GM21576 (cell line): ENCODE data around the gene RFC3.
"Not testable (repeated sequence)": the region's sequence is repeated elsewhere in the genome, so short reads cannot be mapped to it uniquely, and the experiment has no call there.

Experiments used
- ATAC-seq: cut with Tn5 transposase; IDR thresholded peaks from one replicate; pipeline ENCODE4 v1.9.1; 2021; ENCODE audit warnings: mild to moderate bottlenecking, moderate library complexity; ENCODE audit not compliant: unreplicated experiment

Gene RFC3, protein sequence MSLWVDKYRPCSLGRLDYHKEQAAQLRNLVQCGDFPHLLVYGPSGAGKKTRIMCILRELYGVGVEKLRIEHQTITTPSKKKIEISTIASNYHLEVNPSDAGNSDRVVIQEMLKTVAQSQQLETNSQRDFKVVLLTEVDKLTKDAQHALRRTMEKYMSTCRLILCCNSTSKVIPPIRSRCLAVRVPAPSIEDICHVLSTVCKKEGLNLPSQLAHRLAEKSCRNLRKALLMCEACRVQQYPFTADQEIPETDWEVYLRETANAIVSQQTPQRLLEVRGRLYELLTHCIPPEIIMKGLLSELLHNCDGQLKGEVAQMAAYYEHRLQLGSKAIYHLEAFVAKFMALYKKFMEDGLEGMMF

DNA sequence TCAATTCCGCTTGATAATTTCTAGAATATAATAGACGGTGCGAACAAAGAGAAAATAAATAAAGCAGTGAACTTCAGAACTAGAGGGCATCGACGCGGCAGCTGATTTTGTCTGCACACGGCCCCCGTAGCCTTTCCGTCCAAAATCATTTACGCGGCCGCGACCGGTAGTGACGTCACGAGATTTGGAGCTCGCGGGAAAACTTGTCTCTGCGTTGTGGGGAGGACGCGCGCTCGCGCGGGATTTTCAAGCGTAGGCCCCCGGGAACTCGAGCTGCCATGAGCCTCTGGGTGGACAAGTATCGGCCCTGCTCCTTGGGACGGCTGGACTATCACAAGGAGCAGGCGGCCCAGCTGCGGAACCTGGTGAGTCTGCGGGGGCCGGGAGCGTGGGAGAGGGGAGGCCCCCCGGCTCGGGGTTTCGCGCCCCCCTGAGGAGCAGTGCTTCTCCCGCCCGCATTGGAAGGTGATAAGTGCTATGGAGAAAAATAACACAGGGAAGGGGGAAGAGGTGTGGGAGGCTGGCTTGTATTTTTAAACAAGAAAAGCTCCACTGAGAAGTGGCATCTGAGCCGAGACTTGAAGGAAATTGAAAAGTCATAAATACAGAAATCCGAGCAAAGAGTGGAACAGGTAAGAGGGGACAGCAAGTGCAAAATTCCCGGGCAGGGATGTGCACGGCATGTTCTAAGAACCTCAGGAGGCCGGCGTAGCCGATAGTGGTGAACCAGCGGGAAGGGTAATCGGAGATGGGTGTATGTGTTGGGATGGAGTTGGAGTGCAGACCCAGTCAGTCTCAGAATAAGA is at the start of gene RFC3:
TSS of gene RFC3 (plus strand) at position 249 of the 806 bp plus-strand sequence. CDS start at position 279, 30 bp downstream.
- ATAC-seq, result peak; percentile 93

DNA sequence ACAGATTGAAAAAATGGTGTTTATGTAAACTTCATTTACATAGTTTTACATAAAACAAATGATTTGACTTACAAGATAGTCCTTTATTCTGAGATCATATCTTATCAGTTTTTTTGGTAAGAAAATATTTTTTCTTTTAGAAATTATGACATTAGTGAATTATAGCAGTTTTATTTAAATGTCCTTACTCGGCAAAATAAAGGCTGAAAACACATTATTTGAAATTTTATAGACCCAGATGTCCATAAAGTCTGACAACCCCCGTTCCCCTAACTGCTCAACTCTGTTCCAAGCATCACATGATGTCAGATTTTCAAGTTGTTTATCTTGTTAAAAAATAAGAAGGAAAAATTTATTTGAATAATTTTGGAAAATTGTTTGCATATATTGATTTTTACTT is 46.7 kb upstream of the RFC3 start:
- no peak for ATAC-seq

DNA sequence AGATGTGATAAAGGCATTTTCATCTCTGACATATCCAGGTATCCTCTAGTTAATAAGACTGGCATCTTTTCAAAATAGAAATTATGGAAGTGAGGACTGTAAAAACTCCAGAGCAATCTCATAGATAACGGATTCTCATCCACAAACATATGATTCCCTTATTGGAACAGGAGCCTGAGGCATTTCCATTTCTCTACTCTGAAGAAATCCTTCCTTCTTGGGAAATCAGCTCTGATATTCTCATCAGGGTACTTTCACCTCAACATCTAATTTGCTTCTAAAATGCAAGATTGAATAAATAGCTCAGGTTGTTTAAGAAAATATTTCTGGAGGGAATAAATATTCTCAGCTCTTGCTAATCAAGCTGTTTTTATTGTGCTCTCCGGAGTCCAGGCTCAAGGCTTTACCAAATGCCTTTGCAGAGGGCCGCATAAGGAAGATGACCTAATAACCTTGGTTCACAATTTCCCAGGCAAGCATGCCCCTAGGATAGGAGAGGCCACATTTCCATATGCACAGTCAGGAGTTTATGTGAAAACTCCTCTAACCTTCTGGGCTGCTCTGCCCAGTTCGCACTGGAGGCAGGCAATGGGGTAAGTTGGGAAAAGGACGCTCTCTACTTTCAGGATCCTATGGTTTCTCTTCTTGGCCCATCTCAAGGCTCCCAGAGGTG is 44.0 kb upstream of the RFC3 start:
- no peak for ATAC-seq

DNA sequence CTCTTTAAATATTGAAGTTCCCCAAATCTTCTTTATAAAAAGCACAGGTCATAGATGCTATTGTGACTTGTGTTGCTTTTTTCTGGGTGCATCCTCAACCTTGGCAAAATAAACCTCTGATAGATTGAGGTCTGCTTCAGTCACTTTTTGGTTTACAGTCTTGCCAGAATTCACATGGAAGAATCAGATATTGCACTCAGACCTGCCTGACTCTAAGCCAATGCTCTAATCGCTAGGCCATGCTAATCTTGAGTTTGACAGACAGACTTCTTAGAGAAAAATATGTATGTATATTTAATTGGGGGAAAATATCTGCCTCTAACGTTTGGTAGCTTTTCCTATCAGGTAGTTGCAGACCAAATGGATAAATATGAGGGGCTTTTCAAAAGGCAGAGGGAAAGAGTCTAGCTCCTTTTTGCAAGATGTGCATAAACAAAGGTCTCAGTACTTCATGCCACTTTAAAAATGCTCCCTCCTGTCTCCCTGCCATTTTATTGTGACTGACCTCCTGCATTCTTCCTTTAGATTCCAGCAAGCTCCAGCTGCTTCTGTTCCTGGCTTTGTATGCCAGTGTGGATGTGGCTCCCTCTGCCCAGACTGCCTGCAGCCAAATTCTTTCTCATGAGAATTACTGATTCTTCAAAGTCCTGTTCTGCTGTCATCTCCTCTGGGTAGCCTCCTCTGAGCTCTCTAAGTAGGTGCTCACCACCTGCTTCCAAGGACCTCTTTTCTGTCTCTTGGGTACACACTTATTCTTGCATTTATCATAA is 42.4 kb upstream of the RFC3 start:
- no peak for ATAC-seq

DNA sequence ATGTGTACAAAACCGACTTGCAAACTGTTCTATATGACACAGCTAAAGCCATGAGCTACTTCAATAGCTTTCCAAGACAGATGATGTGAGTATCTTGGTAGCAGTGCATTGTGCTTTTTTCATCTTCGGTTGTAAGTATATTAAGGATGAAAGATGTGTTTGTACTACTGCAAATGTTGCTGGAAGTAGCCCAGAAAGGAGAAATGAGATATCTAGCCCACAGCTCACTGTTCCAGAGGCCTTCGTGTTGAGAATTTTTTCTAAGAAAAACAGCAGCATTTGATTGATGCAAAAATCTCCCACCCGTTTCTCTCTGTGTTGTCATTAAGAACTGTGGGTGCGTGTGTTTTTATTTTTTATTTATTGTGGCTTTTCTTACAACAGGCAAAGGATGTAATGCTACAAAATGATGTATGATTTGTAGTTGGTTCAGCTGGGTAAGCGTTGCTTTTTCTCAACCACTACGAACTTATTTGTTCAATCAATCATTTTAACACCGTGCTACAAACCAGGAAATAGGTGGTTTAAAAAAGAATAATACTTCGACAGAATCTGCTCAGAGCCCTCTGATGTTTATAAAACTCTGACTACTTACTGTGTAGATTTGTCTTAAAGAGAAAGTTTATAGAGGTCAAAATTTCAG is 41.6 kb upstream of the RFC3 start:
- no peak for ATAC-seq

DNA sequence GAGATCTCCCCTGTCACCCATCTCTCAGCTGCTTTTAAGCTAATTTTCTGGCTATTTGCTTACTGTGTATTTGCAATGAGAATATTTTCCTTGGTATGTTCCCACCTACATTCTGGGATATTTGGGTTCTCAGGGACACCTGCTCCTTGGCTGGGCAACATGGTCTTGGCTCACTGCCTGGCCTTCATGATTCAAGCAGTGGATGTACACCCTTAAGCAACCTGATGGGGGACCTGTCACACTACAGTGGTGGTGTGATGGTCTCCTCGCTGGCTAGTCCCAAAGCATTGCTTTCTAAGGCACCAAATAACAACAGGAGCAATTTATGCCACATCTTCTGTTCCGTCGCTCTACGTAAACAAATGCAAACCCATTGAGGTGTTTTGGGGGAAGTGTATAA is 35.3 kb upstream of the RFC3 start:
- ATAC-seq, result no peak

DNA sequence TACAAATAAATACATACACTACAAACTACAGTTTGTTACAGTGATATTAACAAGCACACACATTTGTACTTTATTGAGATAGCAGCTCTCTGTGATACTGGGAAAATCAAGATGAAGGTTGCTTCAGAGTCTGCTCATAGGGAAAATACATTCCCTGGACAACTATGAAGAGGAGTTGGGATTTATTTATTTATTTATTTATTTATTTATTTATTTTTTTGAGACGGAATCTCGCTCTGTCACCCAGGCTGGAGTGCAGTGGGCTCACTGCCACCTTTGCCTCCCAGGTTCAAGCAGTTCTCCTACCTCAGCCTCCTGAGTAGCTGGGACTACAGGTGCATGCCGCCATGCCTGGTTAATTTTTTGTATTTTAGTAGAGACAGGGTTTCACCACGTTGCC is 34.7 kb upstream of the RFC3 start:
- not testable (repeated sequence) for ATAC-seq

DNA sequence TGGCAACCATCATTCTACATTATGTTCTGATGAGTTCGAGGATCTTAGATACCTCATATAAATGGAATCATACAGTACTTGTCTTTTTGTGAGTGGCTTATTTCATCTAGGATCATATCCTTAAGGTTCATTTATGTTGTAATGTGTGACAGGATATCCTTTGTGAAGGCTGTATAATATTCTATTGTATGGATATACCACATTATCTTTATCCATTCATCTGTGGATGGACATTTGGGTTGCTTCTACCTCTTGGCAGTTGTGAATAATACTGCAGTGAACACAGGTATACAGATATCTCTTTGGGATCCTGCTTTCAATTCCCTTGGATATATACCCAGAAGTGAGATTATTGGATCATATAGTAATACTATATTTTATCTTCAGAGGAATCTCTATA is 33.2 kb upstream of the RFC3 start:
- no peak for ATAC-seq

DNA sequence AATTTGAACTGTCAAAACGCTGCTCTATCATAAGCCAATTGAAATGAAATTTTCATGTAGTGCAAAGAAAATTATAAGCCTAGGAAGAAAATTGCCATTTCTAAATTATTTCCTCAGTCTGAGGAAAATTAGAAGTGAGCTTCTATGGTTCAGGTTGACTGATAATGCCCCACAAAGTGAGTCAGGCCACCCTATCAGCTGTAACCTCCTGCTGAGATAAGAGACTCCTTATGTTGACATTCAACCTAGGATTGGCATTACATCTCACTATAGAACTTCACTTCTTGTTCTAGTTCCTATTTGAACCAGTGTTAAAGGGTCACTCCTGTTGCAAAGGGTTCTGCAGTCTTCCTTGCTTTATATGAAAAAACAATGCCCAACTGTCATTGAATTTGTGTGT is 32.6 kb upstream of the RFC3 start:
- ATAC-seq, result no peak

DNA sequence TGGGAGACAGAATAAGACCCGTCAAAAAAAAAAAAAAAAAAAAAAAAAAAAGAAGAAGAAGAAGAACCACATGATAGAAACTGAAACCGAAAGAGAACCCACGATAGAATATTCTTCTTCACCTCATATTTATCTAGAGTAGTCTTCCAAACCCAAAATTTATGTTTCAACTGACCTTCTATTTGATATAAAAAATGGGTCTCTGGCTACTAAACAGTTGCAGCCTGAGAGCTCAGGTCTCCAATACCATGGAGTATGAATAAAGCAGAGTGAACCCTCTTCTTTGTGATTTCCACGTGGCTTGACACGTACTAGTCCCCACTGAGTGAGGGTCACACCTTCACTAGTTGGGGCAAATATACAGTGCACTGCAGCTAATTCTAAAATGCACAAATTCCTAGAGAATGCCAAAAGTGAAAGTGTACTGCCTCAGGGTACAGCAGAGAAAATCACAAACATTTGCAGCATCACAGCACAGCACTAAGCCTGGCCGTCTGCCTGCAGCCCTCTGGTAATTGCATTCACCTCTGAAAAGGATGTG is 30.8 kb upstream of the RFC3 start:
- ATAC-seq, result peak; percentile 48

DNA sequence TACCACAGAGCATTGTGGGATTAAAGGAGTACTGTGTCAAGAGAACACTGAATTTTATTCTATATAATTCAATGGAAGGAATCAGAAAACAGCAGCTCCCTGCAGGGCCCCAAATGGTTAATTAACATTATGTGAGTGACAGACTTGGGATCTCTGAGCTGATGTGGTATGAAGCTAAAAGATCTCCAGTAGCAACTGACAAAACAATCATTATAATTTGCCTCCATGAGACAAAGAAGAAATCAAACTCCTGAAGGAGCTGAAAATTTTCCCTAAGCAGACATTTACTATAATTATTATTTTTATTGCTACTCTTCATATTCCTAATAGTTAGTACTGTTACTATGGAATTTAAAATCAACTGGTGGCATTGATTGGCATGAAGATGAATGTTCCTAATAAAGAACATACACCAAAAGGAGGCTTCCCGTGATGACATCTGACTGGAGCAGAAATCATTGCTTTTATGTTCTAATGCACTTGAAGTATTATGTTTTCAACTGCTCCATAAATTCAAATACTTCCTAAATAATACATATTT is 28.8 kb upstream of the RFC3 start:
- no peak for ATAC-seq

DNA sequence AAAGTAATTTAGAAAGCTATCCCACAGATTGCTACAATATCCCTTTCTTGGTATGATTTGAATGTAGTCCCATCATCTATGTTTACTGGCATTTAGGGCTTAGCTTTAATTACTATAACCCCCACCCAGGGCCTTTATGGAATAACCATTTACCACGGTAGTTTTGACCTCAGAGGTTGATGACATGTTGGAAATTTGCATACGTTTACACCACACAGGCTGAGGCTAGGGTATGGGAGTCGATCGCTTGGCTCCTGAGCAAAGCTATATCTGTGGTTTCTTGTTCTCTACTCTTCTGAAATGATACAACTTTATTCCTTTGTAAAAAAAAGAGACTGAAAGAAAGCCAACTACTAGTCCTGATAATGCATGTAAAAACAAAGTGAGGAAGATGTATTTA is 28.2 kb upstream of the RFC3 start:
- ATAC-seq, result no peak

DNA sequence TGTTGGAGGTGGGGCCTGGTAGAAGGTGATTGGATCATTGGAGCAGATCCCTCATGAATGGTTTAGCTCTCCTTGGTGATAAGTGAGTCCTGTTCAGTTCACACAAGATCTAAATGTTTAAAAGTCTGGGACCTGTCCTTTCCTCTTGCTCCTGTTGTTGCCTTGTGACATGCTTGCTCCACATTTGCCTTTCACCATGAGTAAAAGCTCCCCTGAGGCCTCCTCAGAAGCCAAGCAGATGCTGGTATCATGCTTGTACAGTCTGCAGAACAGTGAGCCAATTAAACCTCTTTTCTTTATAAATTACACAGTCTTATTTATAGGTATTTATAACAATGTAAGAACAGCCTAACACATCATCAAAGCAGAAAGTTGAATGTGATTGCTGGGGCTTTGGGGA is 24.2 kb upstream of the RFC3 start:
- no peak for ATAC-seq

DNA sequence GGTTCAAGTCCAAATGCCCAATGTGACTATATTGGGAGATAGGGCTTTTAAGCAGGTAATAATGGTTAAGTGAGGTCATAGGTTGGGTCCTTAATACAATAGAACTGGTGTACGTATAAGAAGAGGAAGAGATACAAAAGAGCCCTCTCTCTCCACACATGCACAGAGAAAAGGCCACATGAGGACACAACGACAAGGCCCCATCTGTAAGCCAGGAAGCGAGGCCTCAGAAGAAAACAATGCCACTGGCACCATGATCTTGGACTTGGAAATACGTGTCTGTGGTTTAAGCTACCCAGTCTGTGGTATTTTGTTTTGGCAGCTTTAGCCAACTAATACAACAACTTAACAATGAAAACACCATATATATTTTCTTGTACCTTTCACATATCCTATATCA is 23.4 kb upstream of the RFC3 start:
- ATAC-seq, result no peak

DNA sequence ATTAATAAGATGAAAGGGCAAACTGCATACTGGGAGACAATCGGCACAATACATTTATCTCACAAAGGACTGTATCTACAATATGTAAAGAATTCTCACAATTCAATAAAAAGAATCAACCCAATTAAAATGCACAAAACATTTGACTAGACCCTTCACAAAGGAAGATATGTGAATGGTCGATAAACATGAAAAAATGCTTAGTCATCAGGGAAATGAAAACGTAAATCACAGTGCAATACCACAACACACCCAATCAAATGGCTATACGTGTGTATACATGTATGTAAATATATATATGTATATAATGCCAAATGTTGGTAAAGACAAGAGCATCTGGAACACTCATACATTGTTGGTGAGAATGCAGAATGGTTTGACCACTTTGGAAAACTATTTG is 21.9 kb upstream of the RFC3 start:
- no peak for ATAC-seq

DNA sequence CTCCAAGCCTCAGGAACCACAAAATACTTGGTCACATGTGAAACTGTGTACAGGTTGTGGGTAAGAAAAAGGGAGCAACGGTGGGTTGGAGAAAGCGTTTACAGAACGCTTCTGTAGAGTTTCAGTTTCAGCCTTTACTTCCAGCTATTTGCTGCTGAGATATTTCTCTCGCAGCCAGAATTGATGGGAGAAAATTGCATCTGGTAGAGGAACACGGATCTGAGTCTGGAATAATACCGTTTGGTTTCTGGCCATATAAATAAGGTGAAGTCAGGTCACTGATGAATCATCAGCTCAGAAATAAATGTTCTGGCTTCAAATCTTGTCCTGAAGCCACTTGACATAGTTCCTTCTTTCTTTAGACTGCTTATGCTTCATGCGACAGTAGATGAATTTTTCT is 20.3 kb upstream of the RFC3 start:
- ATAC-seq, result no peak

DNA sequence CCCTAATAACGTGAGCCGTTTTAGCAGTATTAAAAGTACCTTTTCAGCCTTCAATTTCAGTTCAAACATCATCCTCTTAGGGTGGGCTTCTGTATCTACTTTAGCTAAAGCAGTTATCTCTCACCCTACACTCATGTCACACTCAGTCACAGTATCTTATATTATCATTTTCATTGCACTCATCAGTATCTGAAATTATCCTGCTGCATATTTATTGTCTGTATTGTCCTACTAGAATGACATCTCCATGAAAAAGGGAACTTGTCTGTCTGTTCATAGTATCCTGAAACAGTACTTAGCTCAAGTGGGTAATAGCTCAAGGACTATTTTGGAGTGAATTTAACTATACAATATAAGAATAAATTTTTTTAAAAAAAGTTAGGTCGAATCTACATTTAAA is 19.9 kb upstream of the RFC3 start:
- ATAC-seq, result no peak

DNA sequence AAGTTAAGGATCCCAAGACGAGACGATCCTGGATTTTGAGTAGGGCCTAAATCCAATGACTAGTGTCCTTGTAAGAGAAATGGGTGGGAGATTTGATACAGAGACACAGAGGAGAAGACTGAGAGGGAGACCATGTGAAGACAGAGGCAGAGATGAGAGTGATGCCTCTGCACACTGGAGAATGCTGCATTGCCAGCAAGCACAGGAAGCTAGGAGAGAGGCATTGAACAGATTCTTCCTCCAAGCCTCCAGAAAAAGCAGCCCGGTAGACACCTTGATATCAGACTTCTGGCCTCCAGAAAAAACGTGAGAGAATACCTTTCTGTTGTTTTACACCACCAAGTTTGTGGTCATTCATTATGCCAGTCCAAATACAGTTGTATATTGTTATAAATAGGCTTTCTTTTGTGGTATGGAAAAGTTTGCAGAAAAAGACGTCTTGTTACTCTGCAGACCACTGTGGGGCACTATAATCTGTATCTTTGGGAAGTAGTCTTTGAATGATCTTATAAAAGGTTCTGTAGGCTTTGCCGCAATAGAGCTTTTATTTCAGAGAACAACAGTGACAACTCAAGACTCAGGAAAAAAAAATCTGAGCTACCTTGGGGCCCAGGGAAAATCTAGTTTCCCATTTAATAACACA is 17.9 kb upstream of the RFC3 start:
- no peak for ATAC-seq

DNA sequence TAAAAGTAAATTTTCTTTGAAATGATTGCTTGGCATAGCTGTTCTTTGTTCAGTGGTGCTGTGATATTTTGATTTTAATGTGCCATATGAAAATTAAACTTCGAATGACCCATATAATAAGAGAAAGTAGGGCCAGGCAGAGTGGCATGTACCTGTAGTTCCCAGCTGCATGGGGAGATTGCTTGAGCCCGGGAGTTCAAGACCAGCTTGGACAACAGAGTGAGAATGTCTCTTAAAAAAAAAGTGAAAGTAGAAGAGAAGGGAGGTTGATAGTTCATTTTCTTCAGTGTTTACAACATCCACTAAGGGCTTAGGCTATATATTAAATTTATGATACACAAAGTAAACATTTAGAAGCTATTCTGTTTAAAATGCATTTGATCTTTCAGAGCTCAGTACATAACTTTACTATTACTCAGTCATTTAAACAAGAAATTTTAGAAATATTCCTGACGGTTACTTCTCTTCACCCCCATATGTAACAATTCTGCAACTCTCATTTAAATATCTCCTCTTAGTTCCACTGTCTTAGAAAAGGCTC is 17.2 kb upstream of the RFC3 start:
- ATAC-seq, result no peak
